Body of pancreas (tissue), 4 donors: ENCODE data around the gene TEAD1.

Experiments used
- POLR2A ChIP-seq, 3 donors: fragments of 450-650 bp; IDR thresholded peaks; one replicate each; pipeline ENCODE4 v1.6.1; 2016; ENCODE audit warnings: antibody characterized with exemption in 3 of 3, mild to moderate bottlenecking in 2 of 3
- TF ChIP-seq, protein P1 (sequence below), 7 experiments: fragments of 450-650 bp in 4 of 7; fragments of 200-600 bp in 3 of 7; sonication (generic) in 3 of 7; IDR thresholded peaks; one replicate each; pipeline ENCODE4 v1.5.1; 2016 to 2019; ENCODE audit warnings: antibody characterized with exemption in 7 of 7

DNA sequence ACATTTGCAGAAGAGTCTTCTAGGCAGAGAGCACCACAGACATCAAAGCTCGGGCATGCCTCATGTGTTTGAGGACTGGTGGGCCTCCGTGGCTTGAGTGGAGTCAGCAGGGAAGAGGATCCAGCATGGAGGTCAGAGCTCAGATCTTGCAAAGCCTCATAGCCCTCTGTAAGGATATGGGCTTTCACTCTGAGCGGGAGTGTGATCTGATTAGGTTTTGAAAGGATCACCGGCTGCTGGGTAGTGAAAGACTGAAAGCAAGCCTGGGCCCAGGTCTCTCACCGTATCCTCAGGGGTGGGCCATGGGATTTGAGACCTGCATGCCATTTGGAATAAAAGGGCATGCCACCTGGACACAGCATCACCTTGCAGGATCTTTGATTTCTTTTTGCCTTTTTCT, 112.7 kb downstream of the TEAD1 start:
- TF ChIP-seq, protein P1, sequence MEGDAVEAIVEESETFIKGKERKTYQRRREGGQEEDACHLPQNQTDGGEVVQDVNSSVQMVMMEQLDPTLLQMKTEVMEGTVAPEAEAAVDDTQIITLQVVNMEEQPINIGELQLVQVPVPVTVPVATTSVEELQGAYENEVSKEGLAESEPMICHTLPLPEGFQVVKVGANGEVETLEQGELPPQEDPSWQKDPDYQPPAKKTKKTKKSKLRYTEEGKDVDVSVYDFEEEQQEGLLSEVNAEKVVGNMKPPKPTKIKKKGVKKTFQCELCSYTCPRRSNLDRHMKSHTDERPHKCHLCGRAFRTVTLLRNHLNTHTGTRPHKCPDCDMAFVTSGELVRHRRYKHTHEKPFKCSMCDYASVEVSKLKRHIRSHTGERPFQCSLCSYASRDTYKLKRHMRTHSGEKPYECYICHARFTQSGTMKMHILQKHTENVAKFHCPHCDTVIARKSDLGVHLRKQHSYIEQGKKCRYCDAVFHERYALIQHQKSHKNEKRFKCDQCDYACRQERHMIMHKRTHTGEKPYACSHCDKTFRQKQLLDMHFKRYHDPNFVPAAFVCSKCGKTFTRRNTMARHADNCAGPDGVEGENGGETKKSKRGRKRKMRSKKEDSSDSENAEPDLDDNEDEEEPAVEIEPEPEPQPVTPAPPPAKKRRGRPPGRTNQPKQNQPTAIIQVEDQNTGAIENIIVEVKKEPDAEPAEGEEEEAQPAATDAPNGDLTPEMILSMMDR (IDR thresholded peaks at IDR 0.05): no peak
- TF ChIP-seq POLR2A (IDR thresholded peaks at IDR 0.05): no peak
